Measurements from ENCODE around the gene HTD2. TPM values are rescaled to one million over a fixed set of nuclear protein-coding genes. Genes with fewer than 3 reads are reported as not detected.

The HTD2 gene
- total RNA-seq, 1 experiment from 2014 or later, result 13.5 TPM

DNA sequence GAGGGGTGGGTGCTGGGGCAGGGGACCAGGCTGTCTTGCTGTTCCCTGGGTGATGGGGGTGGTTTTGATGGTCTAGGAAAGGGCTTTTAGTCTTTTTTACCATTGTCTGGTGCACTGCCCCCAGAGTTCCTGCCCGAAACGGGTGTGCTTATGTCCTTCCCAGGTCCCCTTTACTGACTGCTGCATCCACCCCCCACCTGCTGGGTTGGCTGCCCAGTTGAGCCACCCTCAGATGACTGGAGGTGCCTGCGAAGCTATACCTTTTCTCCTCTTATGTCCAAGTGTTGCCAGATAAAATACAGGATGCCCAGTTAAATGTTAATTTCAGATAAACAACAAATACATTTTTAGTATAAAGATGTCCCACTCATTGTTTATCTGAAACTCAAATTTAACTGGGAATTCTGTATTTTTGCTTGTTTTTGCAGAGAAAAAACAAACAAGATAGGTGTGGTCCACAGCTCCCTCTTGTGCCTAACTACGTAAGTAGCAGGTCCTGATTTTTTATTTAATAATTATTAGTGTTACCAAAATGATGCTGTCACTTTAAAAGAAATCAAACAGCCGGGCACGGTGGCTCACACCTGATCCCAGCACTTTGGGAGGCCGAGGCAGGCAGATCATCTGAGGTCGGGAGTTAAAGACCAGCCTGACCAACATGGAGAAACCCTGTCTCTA, 6.3 kb upstream of the HTD2 start:
- intact Hi-C loops (cut with micrococcal nuclease), result loop anchor here (1.0 to 10.0 kb wide), 2 partner anchors 113 to 335 kb away; no protein-coding TSS in a partner anchor
- H3K4me3 ChIP-seq (replicated peaks in 1 of 2; ENCODE audit: low read depth in 1 of 2, low read length in 2 of 2), result no peak overlapping the region
- no peaks in the 10 kb centered on the region for H3K9me2 ChIP-seq (ENCODE audit: insufficient read depth)
- peak overlapping the region; percentile 28; the same call in 1 of the 2 replicates for H3K4me2 ChIP-seq (ENCODE audit: low read length)
- no peak overlapping the region for H3K9ac ChIP-seq (ENCODE audit: low read length)
- H4K20me1 ChIP-seq (ENCODE audit: insufficient read depth), result no peaks in the 10 kb centered on the region
- H3K27me3 ChIP-seq (ENCODE audit: insufficient read depth, low read length), result no peaks in the 10 kb centered on the region
- no peaks in the 10 kb centered on the region for H3K4me1 ChIP-seq (ENCODE audit: control insufficient read depth in 1 of 2, insufficient read depth in 2 of 2, low read length in 2 of 2)
- BruUV-seq (replicated peaks), result no TSS peak
- ChIA-PET POLR2A (interaction anchor here (1.2 kb wide), 1 partner anchor 112 kb away, joined by 3 read pairs; no protein-coding TSS in a partner anchor), CTCF (interaction anchor here (0.8 to 8.2 kb wide), 9 partner anchors 8 to 338 kb away, joined by 3 to 116 read pairs (median 5); no protein-coding TSS in a partner anchor), RAD21 (ENCODE audit: low non-redundant PET in 1 of 2, low total read pairs in 2 of 2, uncharacterized antibody in 2 of 2, unreplicated experiment in 2 of 2) (interaction anchor here (0.7 to 2.4 kb wide), 5 partner anchors 28 to 122 kb away, joined by 3 to 25 read pairs (median 4); no protein-coding TSS in a partner anchor)
- no peaks in the 10 kb centered on the region for H3K36me3 ChIP-seq (ENCODE audit: control insufficient read depth in 1 of 2, insufficient read depth in 2 of 2, low read length in 2 of 2)
- no peaks in the 10 kb centered on the region for H3K9me3 ChIP-seq (ENCODE audit: control insufficient read depth in 1 of 2, insufficient read depth in 1 of 2, low read depth in 1 of 2, low read length in 2 of 2)
- H3K27ac ChIP-seq (ENCODE audit: low read depth, low read length), result no peak overlapping the region
- no peaks in the 10 kb centered on the region for H3K79me2 ChIP-seq (ENCODE audit: insufficient read depth, low read length)
- no peak overlapping the region for H2AFZ ChIP-seq (ENCODE audit: low read depth, low read length, poor library complexity, severe bottlenecking)
- ATAC-seq, result peak; percentile 79
- DNase-seq (ENCODE audit: low read depth, low spot score), result no peak
- TF ChIP-seq ELF1 (IDR thresholded peaks at IDR 0.05; ENCODE audit: borderline replicate concordance, low read depth), result no peak
- TF ChIP-seq, protein P1, sequence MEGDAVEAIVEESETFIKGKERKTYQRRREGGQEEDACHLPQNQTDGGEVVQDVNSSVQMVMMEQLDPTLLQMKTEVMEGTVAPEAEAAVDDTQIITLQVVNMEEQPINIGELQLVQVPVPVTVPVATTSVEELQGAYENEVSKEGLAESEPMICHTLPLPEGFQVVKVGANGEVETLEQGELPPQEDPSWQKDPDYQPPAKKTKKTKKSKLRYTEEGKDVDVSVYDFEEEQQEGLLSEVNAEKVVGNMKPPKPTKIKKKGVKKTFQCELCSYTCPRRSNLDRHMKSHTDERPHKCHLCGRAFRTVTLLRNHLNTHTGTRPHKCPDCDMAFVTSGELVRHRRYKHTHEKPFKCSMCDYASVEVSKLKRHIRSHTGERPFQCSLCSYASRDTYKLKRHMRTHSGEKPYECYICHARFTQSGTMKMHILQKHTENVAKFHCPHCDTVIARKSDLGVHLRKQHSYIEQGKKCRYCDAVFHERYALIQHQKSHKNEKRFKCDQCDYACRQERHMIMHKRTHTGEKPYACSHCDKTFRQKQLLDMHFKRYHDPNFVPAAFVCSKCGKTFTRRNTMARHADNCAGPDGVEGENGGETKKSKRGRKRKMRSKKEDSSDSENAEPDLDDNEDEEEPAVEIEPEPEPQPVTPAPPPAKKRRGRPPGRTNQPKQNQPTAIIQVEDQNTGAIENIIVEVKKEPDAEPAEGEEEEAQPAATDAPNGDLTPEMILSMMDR (IDR thresholded peaks at IDR 0.05 in 2 of 3, conservative IDR thresholded peaks at IDR 0.05 in 1 of 3; ENCODE audit: borderline replicate concordance in 1 of 3, insufficient read depth in 1 of 3, low read depth in 2 of 3, low read length in 2 of 3), result peak; percentile 52 to 93 (median 64)
- peak; percentile 93 for TF ChIP-seq RAD21 (IDR thresholded peaks at IDR 0.05; ENCODE audit: low read depth)
- TF ChIP-seq POLR2A (IDR thresholded peaks at IDR 0.05; ENCODE audit: borderline replicate concordance, extremely low read depth, insufficient read depth, insufficient read length), result no peak
- TF ChIP-seq, protein P2, sequence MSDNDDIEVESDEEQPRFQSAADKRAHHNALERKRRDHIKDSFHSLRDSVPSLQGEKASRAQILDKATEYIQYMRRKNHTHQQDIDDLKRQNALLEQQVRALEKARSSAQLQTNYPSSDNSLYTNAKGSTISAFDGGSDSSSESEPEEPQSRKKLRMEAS (IDR thresholded peaks at IDR 0.05), result no peak
- no peak for TF ChIP-seq CEBPB (IDR thresholded peaks at IDR 0.05; ENCODE audit: low read depth)
- TF ChIP-seq TCF7L2 (IDR thresholded peaks at IDR 0.05; ENCODE audit: borderline replicate concordance, extremely low read depth, insufficient read depth, insufficient read length), result no peak
